HG03432 (cell line): ENCODE measurements around the gene AIFM3.
A peak's percentile ranks its signal among the peaks of the same experiment; 100 is the strongest.
"Not testable (repeated sequence)": the region's sequence is repeated elsewhere in the genome, so short reads cannot be mapped to it uniquely, and the experiment has no call there.

Experiments used
- ATAC-seq: cut with Tn5 transposase; IDR thresholded peaks from one replicate; pipeline ENCODE4 v1.9.1; 2021; ENCODE audit warnings: mild to moderate bottlenecking, moderate library complexity; ENCODE audit not compliant: unreplicated experiment

AIFM3 gene

DNA sequence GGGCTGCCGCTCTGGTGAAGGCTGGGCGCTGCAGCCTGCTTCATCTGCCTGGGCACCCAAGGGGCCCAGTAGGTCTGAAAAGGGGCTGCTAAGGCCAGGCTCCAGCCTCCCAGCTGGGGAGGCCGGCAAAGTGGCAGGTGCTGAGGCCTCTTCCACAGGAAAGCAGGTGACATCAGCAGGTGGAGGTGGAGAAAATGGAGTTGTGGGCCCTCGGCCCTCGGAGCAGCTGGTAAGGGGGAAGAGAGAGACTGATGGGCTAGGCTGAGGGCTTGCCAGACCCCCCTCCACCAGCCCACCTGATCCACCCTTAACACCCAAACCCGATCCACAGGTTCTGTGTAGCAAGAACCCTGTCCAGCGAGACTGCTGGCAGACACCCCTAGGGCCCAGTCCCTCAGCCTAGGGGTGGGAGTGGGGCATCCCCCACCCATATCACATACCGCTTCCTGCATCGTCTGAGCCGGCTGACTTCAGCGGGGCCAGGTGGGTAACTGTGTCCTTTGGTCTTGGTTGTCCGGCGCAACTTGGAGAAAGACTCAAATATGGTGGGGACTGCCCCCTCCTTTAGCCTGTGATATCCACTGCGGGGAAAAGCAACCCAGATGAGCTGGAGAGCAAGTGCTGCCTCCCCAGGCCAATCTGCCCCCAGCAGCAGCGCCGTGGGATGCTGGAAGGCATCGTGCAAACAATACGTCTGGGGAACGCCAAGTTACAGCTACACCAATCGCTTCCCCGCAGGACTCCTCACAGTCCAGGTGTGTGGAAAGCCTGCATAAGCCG is 33.3 kb downstream of the AIFM3 start:
- ATAC-seq, result no peak

DNA sequence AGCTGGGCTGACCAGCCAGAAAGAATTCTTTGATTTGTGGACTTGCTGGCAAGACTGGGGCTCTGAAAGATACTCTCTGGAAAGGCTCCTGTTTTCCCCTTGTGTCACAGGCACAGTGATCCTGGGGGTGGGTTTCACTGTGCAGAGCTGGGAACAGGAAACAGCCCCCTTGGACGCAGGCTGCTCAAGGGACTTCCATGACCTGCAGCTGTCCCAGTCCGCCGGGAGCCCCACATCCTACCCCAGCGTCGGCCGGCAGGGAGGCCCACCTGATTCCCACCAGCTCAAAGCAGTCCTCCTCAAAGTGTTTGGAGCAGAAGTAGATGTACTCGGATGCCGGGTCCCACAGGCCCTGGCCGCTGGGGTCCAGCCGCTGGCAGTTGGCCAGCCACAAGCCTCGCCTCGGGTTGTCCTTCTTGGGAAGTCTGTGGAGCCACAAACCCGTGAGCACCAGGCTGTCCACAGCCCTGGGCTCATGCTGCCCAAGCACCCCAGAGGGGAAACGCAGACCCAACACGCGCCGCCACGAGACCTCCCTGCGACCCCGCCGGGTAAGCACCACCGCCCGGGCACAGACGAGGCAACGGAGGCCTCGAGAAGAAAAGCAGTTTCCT is 34.0 kb downstream of the AIFM3 start:
- peak; percentile 8 for ATAC-seq

DNA sequence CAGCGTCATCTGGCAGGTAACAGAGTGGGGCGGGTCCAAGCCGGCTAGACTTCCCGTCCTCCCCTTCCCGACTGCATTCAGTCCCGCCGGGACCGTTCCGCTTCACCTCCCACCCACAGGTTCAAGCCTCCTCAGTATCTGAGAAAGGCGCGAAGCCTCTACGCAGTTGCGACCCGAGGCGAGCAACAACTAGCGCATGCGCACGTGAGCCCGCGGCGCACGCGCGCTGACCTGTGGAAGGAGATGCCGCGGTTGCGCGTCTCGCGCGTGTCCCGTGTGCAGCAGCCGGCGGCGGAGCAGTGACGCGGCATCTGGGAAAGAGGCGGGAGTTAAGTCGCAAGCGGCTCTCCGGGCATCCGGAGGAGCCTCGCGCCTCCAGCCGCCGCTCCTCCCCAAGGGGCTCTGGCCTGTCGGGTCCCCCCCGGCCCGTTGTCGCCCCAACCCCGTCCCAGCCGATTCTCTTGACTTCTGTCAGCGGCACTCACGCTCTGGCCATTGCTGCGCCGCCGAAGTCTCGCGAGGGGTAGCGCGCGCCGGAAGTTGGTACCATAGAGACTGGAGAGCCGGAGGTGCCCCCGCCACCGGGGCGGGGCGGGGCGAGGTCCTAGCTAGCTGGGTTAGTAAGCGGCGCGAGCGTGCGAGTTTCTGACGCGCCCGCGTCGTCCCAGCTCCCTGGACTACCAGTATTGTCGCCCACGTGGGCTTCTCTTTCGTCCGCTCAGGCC is 34.7 kb downstream of the AIFM3 start, which contains the start of gene THAP7:
TSS of gene THAP7 (minus strand) at position 518 of the 725 bp plus-strand sequence. CDS start at position 311, 207 bp downstream.
- ATAC-seq, result peak; percentile 86

DNA sequence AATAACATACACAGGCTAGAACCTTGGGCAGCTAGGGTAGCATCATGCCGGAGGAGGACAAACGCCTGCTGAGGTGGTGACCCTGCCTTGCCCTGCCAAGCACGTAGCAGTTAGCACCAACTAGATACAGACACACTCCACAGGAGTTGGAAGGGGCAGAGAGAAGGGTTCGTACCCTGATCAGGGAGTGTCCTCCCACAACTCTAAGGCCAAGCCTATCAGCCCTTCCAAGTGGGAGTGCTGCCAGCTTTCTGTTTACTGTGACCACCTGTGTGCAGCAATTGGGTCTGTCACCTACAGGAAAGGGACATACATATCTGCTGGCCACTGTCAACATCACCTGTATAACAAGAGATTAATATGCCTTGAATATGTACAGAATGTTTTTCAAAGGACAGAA is 36.7 kb downstream of the AIFM3 start:
- no peak for ATAC-seq

DNA sequence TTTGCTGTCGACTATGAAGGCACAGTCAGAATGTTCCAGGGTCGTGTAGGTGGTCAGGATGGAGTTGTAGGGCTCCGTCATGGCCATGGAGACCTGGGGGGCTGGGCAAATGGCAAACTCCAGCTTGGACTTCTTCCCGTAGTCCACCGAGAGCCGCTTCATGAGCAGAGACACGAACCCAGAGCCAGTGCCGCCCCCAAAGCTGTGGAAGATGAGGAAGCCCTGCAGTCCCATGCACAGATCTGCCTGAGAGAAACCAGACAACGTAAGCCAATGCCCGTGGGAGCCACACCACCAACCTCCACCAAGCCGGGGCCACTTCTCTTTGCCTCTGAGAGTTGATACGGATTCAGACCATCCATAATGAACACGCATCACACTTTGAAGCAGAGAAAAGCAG is 42.2 kb downstream of the AIFM3 start:
- not testable (repeated sequence) for ATAC-seq

DNA sequence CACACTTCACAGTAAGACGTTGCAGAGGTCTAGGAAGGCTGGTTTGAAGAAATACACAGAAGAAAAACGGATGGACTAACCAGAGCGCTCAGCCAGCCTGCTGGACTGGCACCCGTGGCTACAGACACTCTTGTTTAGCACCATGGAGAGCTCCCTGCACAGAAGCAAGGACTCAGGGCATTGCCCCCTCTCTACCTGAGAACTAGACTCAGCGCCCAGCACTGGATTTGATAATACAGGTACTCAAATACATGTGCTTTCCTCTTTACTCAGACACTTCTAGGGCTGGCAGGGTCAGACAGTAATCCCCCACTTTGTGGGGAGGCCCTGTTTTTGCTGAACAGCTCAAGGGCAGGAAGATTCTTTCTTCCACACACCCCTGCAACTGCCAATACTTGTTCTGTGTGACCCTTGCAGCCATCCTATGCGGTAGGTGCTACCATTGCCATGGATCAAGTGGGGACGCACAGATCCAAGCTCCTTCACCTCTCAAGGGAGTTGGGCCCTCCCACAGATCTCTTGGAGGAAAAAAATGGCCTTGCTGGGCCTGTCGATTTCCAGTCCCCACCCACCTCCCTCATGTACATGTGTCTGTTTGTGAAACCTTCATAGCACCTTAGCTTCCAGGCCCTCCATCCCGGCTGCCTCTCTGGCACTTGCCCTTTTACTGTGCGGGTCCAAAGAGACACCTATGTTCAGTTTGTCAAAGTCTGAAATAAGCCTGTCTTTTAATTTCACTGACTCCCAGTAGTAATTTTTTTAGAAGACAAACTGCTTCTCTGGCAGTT is 42.8 kb downstream of the AIFM3 start:
- no peak for ATAC-seq

DNA sequence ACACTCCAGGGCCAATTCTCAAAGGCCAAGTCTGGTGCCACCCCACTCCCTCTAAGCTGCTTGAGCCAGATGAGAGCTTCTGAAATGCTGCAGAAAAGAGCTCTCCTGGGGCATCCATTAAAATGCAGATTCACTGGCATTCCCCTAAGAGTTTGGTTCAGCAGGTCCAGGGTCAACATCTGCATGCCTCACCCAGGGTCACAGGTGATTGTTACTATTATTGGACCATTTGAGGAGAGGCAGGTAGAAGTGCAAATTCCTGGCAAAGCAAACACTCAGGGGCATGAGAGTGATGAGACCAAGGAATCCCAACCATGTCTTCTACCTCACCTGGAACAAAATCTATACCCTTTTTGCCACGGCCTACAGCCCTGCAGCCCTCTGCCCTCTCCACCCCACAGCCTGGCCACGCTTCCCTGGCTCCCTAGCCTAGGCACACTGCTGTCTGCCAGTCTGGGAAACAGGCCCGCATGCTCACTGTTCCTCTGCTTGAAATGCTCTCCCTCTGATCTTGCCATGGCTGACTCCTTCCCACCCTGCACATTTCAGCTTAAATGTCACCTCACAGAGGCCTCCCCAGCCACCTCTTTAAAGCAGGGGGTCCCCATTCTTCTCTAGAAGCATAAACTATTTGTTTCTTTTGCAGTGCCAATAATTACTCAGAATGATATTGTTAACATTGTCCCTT is 43.5 kb downstream of the AIFM3 start:
- ATAC-seq, result no peak

DNA sequence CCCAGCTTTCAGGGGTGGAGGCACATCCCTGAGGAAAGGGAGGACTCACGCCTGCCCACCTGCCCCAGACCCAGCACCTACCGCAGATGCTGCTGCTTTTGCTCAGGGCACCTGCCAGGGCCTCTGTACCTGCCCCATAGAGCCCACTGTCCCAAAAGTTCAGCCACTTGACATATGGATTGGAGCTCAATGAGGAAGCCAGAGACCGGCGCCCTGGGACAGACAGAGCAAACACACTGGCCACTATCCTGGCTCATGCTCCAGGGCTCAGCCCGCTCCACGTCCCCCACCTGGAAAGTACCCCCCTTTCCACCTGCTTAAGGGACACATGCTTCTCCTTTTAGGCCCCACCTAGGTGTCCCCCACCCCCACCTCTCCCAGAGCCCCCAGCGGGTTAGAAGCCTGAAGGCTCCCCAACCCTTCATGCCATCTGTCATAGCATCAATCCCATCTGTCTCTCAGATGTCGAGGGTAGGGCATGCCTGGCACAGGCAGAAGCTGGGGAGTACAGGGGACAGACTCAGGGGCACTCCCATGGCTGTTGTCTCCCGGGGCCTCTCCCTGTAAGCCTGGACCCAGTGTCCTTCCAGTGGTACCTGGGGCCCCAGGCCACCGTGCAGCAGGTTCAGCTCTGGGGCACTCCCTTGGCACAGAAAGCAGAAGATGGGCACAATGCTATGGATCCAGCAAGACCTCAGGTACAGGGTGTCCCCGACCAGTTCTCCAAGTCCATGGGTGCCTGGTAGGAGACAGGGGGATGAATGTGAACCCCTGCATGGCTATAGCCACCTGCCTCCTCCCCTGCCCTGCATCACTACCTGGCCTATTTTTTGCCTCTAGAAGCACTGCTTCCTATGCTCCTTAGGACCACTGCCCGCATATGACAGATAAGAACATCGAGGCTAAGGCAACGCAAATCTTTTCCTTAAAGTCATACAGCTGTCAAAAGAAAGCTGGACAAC is 45.7 kb downstream of the AIFM3 start:
- ATAC-seq, result no peak

DNA sequence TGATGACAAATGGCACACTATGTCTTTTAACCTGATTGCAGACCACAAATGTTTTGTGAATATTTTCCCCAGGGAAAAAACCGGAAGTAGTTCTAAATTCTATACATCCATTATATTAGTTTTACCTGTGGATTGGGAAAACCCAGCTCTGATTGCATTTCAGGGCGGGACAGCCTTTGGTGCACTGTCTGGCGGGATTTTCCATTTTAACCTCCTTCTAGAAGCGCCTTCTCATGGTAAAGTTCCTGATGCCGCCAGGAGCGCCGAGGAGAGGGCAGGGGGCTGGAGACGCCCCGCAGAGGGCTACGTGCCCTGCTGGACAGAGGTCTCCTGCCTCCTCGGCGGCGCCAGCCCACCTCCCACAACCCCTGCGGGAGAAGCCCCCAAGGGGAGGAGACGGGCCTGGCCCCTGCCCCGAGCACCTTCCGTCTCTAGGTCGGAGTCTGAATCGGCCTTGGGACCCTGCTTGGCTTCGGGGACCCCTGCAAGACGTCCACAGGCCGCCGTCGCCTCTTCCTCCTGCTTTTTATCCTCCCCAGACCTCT is 46.7 kb downstream of the AIFM3 start:
- ATAC-seq, result no peak

DNA sequence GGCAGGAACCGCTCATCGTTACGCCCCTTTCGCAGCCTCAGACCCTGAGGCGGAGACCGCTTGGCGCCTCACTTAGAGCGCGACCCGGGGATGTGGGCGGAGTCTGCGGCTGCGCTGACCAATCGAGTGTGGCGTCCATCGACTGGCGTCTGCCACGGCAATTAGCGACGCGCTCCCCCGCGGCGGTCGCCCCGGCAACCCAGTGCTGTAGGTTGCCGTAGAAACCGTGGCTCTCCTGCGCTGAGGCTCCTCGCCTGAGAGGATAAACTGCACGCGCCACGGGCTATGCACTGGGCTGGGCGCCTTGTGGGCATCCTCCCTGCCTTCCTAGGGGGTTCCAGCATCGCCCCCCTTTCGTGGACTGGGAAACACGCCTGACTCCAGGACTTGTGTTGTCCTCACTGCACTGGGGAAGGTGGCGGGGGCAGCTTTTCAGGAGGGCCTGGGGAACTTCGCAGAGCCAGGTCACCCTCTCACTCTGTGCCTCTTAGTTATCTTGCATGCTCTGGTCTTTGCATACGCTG is 47.2 kb downstream of the AIFM3 start:
- peak; percentile 88 for ATAC-seq

DNA sequence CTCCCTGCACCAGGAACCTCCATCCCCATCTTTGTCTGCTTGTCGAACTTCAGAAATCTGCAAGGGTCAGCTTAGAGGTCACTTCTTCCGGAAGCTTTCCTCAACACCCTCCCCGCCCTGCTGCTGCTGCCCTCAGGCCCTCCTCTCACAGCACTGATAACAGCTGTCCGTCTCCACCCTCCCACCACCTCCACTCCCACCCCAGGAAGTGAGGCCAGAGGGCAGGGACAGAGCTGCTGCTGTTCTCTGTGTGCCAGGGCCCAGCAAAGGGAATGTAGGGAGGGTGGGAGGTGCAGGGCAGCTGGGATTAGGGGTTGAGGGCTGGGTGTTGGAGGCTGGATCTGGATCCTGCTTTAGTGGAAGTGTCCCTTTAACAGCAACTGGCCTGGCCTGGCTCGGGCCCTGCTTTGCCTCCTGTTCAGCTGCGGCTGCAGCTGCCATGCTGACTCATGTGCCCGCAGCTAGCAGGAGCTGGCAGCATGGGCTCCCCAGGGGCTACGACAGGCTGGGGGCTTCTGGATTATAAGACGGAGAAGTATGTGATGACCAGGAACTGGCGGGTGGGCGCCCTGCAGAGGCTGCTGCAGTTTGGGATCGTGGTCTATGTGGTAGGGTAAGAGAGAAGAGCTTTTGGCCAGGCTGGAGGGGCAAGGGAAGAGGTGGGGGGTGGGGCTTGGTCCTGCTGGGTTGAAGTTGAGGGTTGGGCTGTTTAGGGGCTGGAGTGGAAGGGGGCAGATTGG is 47.8 kb downstream of the AIFM3 start, which contains the start of gene P2RX6:
TSS of gene P2RX6 (plus strand) at position 440 of the 740 bp plus-strand sequence. CDS start at position 450, 10 bp downstream.
- ATAC-seq, result no peak

DNA sequence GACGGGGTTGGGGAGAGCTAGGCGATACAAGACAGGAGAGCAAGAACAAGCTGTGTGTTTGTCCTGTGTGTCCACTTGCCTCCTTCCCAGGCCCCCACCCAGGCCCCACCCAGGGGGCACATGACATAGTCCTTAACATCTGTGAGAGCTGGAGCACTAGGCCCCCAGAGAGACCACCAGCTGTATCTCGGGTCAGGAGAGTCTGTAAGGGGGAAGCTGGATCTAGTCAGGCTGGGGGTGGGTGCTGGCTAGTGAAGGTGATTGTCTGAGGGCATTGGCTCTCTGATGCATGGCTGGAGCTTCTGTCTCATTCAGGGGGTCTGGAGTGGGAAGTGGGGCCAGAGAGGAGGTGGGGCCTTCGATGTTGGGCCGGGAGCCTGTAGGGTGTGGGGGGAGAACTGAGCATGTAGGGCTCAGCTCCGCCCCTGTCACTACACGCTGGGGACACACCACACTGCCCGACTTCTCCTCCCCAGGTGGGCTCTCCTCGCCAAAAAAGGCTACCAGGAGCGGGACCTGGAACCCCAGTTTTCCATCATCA is 48.5 kb downstream of the AIFM3 start:
- no peak for ATAC-seq

DNA sequence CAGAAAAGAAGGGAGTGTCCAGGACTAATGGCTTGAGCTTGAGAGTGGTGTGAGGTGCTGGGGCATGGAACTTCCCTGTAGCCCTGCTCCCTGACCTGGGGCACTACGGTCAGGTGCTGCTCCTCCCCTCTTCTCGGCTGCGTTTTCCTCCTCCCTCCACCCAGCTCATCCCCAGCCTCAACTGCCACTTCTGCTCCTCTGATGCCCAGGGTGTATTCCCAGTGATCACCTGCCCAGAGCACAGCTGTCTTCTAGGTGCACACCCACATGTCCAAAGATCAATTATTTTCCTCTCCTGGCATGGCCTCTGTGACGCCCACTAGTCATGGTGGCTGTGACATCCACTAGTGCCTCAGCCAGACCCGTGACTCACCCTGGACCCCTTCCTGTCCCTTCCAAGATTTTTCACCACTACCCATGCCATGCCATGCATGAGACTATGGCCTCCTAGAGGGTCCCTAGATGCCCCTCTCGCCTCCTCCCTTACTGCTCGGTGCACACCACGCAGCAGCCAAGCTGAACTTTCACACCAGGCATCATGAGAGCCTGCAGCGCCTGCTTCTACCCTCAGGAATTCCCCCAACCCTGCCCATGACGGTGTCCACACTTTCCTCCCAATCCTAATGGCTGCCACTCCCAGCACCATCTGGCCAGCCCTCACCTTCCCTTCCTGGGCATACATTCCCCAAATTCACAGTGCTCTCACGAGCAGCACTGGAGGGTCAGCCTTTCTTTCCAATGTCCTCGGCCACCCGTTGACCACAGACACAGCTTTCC is 49.8 kb downstream of the AIFM3 start:
- no peak for ATAC-seq

DNA sequence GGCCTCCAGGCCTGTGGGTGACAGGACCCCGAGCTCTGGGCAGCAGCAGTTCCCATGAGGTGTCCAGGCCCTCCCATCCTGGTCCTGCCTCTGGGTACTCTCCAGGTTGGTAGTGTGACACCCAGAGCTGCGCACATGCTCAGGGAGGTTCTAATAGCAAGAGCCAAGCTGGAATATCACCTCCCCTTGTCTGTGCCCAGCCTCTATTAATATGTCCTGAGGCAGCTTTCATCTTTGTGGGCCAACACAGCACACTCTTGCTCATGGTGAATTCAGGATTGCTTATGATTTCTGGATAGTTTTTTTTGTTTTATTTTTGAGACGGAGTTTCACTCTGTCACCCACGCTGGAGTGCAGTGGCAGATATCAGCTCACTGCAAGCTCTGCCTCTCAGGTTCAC is 51.3 kb downstream of the AIFM3 start:
- no peak for ATAC-seq

DNA sequence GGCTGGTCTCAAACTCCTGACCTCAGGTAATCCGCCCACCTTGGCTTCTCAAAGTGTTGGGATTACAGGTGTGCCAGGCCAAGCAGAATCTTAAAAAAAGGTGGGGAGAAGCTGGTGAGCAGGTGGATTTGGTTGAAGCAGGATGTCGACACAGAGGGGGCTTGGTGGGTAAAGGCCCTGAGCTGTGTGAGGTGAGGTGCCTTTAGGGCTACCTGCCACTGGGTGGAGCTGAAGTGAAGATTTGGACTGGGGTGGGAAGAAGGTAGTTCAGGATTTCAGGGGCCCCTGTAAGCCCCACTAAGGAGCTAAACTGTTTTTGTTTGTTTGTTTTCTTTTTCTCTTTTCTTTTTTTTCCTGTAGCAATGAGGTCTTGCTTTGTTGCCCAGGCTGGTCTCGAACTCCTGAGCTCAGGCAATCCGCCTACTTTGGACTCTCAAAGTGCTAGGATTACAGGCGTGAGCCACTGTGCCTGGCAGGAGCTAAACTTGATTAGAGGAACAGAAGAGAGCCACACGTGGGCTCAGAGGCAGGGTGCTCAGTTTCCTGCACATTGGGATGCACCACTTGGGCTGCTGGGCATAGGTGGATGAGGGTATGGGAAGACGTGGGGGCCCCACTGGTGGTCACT is 53.9 kb downstream of the AIFM3 start:
- no peak for ATAC-seq

DNA sequence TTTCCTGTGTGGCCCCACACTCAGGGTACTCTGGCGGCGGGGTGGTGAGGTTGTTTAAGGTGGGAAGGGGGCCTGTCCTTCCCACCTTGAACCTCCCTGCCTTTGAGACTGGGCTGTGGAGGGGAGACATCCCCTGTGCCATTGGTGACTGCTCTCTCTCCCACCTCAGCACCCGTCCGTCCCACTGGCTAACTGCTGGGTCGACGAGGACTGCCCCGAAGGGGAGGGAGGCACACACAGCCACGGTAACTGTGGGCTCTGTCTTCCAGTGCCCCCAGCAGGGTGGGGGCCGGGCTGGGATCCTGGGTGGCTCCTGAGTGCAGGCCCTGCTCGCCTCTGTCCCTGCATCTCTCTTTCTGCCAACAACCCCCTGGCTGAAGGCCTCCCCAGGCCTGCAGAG is 55.5 kb downstream of the AIFM3 start:
- ATAC-seq, result no peak
